NCI-H82 (cell line): ENCODE measurements around the gene ADAMTS2.
A peak's percentile ranks its signal among the peaks of the same experiment; 100 is the strongest.

Source experiments
- DNase-seq: peaks from one replicate; lab custom pipeline; 2025; lab: John Stamatoyannopoulos, UW

The ADAMTS2 gene

DNA sequence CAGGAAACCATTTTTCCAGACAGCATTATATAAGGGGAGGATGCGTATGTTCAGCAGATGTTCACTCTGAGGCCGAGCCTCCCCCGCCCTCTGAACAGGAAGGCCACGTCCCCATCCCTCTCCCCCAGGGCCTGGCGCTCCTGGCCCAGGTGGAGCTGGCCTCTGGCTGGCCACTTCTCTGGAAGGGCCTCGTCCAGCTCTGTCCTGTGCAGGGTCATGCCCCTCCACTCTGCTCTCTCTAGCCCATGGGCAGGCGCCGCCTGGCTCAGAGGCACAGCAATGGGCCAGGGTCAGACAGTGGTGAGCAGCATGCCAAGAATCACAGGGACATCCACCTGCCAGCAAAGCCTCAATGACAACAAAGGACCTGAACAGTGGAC is 34.2 kb downstream of the ADAMTS2 start:
- DNase-seq: no peak

DNA sequence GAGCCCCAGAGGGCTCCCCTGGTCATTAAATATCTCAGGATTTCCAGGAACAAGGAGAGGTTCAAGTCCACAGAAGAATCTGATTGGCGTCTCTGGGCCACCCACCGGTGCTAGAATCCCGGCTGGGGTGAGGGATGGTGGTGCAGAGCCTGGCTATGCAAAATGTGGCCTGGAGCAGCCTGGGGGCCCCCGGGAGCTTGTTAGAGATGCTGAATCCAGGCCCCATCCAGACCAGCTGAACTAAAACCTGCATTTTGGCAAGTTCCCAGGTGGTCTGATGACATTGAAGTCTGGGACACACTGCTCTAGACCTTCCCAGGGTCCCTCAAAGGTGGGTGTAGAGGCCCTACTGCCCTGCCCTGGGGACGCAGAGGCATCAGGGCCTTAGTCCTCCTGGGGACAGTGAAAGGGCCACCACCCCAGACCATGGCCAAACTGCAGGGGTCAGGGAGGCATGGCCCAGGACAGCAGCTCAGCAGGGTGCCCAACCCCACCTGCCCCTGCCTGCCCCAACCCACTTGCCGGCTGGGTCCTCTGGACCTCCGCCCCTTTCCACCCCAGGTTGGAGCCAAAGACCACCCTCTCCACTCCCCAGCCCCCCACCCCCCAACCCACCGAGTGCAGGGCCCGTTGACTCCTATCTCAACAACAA is 34.7 kb downstream of the ADAMTS2 start:
- DNase-seq: no peak

DNA sequence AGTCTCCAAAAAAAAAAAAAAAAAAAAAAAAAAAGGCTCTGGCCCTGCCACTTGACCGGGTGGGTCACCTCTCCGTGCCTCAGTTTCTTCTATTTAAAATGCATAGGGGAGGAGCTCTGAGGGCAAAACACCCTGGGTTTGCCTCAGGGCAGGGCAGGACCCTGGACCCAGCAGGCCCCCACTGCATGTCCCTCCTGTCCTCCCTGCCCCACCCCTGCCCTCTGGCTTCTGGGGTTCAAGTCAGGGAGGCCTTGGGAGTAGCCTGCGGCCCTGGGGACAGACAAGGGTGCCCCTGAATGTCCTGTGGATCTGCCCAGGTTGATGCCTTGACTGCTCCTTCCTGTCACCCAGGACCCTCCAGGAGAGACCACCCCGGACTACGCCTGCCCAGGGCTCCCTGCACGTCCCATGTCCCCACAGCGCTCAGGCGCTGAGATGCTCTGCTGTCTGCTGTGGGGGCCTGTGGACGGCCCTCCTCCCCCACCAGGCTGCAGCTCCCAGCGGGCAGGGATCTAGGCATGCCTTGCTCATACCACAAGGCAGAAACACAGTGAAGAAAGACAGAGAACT is 35.4 kb downstream of the ADAMTS2 start:
- no peak for DNase-seq

DNA sequence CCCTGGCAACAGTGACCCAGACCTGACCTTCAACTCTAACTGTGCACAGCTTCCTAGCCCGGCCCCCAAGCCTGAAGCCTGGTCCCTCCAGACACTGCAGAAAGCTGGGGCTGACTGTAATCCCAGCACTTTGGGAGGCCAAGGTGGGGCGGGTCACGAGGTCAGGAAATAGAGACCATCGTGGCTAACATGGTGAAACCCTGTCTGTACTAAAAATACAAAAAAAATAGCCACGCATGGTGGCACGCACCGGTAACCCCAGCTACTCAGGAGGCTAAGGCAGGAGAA is 35.9 kb downstream of the ADAMTS2 start:
- DNase-seq: no peak

DNA sequence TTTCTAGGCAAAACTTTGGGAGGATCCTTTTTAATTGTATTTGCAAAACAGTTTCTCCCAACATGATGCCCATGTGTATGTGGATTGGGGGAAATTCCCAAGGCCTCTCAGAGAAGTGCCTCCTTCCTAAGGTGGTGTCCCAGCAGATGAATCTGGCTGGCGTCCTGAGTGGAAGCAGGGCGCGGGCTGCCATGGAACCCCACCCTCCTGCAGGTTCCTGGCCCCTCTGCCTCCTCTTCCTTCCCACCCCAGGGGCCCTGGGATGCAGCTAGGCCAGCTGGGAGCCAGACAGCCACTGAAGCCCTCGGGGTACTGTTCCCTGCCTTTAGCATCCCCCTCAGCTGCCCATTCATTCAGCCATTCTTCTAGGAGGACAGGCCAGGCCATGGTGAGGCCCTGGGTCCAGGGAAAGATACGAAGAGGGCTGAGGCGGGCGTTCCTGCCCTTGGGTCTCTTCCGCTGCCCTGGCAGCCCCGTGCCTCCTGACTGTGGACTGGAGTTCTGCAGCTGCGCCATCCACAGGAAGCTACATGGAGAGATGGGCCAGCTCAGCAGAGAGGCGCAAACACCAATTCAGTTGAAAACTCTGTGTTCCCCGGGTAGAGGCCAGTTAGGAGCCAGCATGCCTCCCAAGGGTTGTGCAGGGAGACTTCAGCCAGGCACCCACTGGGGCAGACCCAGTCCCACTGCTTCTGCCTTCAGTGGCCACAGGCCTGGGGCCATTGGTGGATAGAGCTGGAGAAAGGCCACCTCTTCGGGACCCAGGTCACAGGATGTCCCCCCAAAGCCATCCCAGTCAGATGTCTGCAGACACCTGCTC is 36.5 kb downstream of the ADAMTS2 start:
- no peak for DNase-seq

DNA sequence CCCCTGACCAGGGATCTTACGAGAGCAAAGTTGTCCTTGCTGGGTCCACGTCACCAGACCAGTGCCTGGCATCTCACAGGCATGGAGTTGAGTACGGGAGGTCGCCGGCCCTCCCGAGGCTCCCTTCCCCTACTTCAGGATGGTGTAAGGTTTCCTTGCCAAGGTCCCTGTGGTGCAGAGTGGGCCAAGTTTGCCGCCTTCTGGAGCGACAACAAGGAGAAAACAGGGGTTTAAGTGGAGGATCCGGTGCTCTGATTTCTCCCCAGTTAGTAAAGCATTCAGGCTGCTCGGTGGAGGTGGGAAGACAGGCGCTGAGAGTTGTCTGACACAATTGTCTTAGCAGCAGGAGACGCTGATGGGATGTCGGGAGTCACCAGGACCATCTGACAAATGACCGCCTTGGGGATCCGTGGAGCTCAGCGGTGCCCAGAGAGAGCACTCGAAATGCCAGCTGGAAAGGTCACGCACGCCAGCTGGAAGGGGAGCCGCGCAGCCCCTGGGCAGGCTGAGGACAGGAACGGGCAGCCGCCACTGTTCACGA is 37.3 kb downstream of the ADAMTS2 start:
- no peak for DNase-seq

DNA sequence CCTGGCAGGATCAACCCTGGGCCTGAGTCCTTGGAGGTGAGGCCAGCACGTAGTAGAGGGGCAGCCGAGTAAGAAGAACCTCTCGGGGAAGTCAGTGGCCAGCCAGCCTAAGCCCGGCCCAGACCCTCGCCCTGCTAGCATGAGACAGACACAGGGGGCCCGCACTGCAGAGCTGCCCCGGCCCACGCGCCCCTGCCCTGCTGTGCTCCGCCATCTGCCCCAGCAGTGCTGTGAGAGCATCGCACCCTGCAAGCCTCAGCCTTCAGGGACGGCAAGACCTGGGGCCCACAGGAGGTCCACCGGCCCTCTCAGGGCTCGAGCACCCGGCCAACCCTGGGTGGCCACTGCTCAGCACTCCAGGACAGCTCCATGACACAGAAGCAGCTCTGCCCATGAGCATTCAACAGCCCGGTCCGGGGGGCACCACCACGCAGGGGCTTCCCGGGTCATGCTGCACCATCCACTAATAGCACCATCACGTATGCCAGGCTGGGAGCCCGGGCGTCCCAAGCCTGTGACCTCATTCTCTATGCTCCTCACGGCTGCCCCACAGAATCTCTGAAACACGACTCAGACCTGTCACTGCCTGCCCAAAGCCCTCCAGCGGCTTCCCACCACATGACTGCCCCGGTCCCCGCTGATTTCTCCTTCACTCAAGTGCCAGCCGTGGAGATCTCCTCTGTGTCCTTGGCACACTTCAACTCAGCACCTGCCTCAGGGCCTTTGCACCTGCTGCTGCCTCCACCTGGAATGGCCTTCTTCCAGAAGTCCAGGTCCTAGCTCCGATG is 38.1 kb downstream of the ADAMTS2 start:
- DNase-seq: no peak

DNA sequence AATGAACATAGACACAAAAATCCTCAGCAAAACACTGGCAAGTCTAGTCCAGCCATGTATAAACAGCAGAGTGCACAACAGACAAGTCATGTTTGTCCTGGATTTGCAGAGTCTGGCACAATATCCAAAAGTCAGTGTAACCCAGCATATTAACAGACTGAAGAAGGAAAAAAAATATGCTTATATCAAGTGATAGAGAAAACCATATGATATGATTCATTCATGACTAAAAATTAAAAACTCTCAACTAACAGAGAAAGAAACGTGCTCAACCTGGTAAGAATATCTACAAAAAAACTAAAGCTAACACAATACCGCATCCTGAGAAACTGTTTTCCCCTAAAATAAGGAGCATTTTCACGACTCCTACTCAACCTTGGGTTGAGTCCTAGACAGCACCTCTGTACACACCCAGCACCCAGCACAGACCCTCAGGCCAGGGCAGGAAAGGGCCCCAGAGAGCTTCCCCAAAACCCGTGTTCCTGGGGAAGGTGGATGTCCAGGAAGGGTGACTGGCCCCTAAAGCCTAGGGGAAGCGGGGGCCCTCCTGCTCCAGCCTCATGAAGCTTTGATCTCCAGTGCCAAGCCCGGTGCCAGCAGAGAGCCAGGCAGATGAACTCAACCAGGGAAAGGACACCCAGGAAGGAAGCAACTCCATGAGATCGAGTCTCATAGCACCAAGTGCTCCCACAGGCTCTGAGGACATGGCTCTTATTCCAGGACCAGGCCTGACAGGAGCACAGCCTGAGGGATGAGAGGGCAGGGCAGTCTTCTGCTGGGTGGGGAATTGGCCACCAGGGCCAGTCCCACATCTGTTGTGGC is 38.9 kb downstream of the ADAMTS2 start:
- no peak for DNase-seq

DNA sequence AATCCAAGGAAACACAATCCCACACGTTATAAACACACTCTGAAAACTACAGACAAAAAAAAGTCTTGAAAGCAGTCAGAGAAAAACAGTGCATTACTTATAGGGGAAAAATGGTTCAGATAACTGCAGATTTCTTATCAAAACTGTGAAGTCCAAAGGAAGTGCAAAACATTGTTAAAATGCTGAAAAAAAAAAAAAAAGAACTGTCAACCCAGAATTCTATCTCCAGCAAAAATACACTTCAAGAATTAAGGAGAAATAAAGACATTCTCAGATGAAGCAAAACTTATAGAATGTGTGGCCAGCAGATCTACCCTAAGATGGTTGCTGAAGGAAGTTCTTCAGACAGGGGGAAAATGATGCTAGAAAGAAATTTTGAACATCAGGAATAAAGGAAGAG is 40.4 kb downstream of the ADAMTS2 start:
- no peak for DNase-seq

DNA sequence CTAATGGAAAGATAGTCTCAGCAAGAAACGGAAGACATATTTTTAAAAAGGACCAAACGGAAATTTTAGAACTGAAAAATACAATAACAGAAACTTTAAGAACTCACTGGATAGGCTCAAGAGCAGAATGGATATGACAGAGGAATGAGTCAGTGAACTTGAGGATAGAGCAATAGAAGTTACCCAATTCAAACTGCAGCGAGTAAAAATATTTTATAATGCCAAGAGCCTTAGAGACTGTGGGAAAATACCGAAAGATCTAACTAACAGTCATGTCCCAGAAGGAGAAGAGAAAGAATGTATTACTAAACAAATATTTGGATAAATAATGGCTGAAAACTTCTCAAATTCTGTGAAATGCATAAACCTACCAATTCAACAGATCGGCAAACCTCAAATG is 40.8 kb downstream of the ADAMTS2 start:
- no peak for DNase-seq

DNA sequence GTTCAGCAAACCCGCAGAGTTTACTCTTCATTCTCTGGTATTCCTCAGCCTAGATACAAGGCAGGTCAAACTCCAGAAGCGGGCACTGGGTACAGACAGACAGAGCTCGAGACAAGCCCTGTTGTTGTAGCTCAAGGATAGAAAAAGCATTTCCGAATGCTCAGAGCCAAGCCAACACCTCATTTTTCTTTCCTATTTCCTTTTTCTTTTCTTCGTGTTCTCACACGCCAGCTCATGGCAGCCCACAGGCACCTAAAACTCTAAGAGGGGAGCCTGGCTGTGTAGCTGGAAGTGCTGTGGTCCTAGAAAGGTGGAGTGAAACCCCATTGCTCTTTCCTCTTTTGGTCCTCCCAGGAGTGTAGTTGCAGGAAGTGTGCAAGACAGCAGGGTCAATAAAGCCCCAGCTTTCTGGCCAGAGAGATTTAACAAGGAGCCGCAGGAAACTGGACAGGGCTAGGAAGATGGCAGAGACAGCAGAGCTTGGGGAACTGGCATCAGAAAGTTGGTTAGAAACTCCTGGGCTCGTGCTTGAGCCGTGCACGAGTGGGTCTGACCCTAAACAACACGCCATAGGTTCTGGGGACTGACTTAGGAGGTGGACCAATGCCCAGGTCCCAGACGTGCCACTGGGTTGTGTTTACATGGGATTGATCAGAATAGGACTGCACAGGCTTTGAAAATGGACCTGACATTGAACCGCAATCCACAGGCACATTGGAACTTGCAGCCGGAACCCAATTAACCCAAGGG is 41.6 kb downstream of the ADAMTS2 start:
- no peak for DNase-seq

DNA sequence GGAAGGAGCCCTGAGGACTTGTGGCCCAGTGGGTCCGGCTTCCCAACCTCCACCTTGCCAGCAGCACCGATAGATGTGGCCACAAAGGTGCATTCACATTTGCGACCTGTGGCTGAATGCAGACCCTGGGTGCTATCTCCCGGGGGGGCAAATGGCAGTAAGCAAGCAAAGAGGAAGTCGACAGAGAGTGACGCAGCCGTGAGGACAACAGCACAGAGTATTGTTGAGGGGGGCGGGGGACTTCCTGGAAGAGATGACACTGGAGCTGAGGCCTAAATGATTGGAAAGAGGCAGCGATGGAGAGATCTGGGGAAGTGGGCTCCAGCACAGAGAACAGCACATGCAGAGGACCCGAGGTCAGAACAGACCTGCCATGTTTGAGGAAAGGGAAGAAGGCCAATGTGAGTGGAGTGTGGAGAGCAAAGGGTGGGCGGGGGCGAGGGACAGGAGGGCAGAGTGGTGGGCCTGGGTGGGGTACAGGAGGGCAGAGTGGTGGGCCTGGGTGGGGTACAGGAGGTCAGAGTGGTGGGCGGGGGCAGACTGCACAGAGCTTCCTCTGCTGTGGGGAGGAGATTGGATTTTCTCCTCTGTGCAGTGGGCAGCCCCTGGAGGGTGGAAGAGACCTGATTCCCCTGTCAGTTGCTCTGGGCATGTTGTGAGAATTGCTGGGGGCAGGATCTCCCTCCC is 42.6 kb downstream of the ADAMTS2 start:
- no peak for DNase-seq

DNA sequence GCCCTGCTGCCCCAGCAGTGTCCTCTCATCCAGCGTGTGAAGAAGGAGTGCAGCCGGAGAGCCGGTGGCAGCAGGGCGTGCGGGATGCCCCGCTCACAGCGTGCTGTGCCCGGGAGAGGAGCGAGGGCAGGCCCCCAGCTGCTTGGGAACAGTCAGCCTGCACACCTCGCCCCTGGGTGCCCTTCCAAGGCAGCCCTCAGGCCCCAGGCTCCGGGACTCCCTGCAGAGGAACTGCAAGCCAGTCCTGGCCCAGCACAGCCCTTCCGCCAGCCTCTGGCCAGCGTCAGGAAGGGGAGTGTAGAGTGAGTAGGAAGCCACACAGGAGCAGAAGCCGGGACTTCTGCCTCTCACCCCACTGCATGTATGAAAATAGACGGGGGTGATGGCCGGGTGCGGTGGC is 43.5 kb downstream of the ADAMTS2 start:
- no peak for DNase-seq

DNA sequence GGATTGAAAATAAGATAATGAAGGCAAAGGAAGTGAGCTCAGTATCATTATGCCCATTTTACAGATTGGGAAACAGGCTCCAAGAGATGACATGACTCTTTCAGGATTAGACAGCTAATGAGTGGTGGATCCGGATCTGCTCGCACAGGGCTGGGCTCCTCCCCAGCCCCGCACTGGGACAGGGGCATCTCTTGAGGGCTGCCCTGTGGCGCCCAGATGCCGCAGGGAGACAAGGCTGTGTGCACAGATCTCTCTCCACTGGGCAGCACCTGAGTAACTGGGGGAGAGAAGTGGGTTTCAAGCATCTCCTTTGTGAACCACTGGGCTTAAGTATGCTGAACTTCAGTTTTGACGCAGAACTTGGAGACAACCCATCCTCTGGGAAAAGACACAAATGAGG is 43.9 kb downstream of the ADAMTS2 start:
- DNase-seq: no peak

DNA sequence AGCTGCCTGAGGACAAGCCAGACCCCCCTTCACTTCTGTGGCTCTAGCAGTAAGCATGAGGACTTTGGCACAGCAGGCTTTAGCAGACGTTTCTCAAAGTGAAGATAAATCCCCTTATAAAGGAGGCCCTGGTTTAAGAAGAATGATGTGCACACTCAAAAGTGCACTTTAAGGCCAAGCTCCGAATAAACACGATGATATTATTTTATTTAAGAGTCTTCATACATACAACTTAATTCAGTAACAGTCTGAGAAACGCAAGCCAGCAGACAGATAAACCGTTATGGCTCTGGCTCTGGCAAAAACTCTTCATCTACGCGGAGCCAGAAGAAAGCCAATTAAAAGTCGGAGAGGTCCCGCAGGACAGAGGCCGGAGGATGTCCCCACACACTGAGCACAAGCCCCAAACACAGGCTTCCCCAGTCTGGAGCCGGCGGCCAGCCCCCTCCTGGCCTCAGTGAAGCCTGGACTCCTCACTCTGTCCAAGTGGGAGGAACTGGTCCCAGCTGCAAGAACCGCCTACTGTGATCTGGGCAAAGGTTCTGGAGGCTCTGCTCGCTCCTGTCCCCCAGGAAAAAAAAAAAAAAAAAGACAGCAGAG is 44.6 kb downstream of the ADAMTS2 start:
- DNase-seq: peak; percentile 36

DNA sequence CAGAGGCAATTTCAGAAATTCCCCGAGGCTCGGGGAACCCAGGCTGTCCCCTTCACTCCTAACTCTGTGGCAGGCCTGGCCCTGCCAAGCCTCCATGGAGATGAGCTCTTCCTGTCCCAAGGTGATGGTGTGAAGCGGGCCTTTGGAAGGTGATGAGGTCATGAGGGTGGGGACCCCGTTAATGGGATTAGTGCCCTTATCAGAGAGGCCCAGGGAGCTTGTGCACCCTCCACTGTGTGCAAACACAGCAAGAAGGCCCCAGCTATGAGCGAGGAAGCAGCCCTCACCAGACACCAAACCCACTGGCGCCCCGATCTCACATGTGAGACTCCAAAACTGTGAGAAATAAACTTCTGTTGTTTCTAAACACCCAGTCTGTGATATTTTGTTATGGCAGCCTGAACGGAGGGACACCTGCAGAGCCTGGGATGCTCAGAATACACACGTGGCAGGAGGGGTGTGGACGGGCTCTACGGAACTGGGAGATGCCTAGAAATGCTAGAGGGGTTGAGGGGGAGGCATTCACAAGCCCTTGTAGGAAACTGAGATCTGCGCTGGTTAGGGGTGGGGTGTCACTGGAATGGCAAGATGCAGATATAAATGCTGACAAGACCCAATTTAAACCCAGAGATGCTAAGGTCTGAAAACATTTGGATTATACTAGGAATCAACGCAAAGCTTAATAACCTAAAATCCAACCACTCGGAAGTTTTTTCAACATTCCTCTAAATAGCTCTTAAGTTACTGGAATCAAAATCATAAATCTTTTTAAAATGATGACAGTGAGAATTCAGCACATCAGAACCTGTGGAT is 46.9 kb downstream of the ADAMTS2 start:
- DNase-seq: peak; percentile 8

DNA sequence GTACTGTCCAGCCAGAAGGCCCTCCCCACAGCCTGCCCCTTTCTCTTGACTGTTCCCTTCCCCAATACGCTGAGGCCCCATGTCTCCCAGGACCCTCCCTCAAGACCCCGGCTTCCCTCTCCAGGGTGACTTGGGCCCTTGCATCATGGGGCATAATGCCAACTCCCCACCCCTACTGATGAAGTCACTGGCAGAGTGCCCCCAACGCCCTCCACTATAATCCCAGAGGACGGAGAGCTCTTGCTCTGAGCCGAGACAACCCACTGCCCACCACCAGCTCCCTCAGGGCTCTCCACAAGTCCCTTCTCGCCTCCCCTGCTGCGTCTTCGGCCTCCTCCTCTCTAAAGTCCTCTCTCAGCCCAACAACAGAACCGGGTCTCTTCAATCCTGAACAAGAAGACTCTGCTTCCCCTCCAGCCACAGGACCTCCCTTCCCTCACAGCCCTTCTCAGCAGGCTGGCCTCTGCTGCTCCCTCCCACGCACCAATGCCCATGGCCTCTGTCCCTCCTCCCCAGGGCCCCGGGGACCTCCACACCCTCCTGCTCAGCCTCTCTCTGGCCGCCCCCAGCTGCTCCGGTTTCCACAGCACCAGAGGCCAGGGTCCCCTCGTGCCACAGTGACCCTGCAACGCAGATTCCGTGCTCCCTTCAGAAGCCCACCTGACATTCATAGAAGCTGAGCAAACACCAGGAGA is 47.6 kb downstream of the ADAMTS2 start:
- no peak for DNase-seq

DNA sequence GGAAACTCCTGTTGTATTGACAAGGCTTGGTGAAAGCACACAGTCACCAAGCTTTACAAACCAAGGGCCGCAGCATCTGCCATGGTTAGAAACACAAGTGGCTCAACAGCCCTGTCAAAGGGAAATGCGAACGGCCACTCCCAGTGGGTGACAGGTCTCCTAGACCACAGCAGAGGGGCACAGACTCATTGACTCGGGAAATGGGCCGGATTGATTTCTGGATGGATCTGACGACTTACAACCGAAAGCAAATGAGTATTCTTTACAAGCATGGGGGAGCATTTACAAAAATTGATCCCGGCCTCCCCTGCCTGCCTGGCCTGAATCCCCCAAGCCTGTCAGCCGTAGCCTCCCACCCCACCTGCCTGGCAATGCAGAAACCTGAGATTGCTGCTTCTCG is 48.2 kb downstream of the ADAMTS2 start:
- DNase-seq: no peak
